ENCODE results near the gene ABI2.

DNA sequence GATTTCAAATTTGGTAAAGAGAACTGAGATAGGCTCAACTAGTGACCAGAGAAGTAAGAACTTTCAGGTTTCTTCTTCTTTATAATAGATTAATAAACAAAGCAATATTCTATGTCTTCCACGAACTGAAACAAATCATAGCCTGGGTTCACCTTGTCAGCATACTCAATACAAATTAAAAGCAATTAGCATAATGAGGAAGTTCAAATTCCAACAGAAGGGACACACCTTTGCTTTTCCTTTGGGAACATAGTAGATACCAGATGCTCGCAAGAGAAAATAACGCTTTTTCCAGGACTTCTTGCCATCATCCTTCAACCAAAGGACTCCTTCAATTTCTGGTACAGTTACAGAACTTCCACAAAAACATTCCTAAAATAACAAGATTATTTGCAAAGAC is 127.0 kb downstream of the ABI2 start:
- TF ChIP-seq, protein P1, sequence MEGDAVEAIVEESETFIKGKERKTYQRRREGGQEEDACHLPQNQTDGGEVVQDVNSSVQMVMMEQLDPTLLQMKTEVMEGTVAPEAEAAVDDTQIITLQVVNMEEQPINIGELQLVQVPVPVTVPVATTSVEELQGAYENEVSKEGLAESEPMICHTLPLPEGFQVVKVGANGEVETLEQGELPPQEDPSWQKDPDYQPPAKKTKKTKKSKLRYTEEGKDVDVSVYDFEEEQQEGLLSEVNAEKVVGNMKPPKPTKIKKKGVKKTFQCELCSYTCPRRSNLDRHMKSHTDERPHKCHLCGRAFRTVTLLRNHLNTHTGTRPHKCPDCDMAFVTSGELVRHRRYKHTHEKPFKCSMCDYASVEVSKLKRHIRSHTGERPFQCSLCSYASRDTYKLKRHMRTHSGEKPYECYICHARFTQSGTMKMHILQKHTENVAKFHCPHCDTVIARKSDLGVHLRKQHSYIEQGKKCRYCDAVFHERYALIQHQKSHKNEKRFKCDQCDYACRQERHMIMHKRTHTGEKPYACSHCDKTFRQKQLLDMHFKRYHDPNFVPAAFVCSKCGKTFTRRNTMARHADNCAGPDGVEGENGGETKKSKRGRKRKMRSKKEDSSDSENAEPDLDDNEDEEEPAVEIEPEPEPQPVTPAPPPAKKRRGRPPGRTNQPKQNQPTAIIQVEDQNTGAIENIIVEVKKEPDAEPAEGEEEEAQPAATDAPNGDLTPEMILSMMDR (IDR thresholded peaks at IDR 0.05) = no peak
- TF ChIP-seq POLR2AphosphoS5 (IDR thresholded peaks at IDR 0.05) (no peak), POLR2A (IDR thresholded peaks at IDR 0.05) (no peak), EP300 (IDR thresholded peaks at IDR 0.05; ENCODE audit: low read depth) (no peak)

All from transverse colon (tissue), 4 donors.